Panc1 (cell line): ENCODE results near the gene TMEM129. TPM values are rescaled to one million over a fixed set of nuclear protein-coding genes. Genes with fewer than 3 reads are reported as not detected.

Experiments used
- ATAC-seq: fragments of 200-7000 bp; cut with Tn5 transposase; 2 replicates; pipeline ENCODE4 v1.9.1; 2020; ENCODE audit warnings: mild to moderate bottlenecking, moderate library complexity
- BruUV-seq: library from RNA; stranded (reverse); fragments of 400-500 nt; replicated peaks from 2 replicates; lab custom pipeline; 2021; lab: Mats Ljungman, UMichigan
- CTCF ChIA-PET: fragments of 300-600 bp; sonication (Branson Sonifier 250); formaldehyde crosslinking; loops from one replicate; lab custom pipeline; 2022; ENCODE audit warnings: antibody characterized with exemption; lab: Charles Lee
- POLR2A ChIA-PET: fragments of 300-600 bp; sonication (Branson Sonifier 250); formaldehyde crosslinking; loops from one replicate; lab custom pipeline; 2022; ENCODE audit warnings: antibody characterized with exemption; lab: Charles Lee
- DNase-seq: peaks from one replicate; pipeline ENCODE4 v3.0.0-alpha.2; 2010; ENCODE audit warnings: low read depth, low spot score
- H3K27ac ChIP-seq: 2 replicates; pipeline ENCODE4 v1.5.1; 2011; ENCODE audit warnings: mild to moderate bottlenecking, low read length, inconsistent platforms
- H3K27me3 ChIP-seq: fragments of 200-500 bp; sonication (Bioruptor generic); 2 replicates; pipeline ENCODE4 v1.6.0; 2014; ENCODE audit warnings: low read length, inconsistent platforms; ENCODE audit not compliant: control insufficient read depth, insufficient read depth
- H3K36me3 ChIP-seq: fragments of 200-500 bp; sonication (Bioruptor generic); 2 replicates; pipeline ENCODE4 v1.5.1; 2014; ENCODE audit warnings: inconsistent platforms, mild to moderate bottlenecking, low read length, moderate library complexity; ENCODE audit not compliant: control insufficient read depth, insufficient read depth
- H3K4me1 ChIP-seq: 2 replicates; pipeline ENCODE4 v1.5.1; 2011; ENCODE audit warnings: inconsistent platforms, mild to moderate bottlenecking, low read length, moderate library complexity; ENCODE audit not compliant: control insufficient read depth, insufficient read depth
- H3K4me3 ChIP-seq, 2 experiments: 2 replicates each; pipeline ENCODE4 v1.5.1; 2011 to 2012; ENCODE audit warnings: low read depth in 2 of 2, low read length in 2 of 2, mild to moderate bottlenecking in 2 of 2, inconsistent platforms in 1 of 2, moderate library complexity in 1 of 2
- H3K9me3 ChIP-seq: fragments of 200-500 bp; sonication (Bioruptor generic); 2 replicates; pipeline ENCODE4 v1.5.1; 2014; ENCODE audit warnings: low read depth, mild to moderate bottlenecking, inconsistent platforms, low read length, moderate library complexity; ENCODE audit not compliant: control insufficient read depth, insufficient read depth
- POLR2AphosphoS5 ChIP-seq: IDR thresholded peaks from 2 replicates; pipeline ENCODE4 v1.6.1; 2012; ENCODE audit warnings: mild to moderate bottlenecking, low read depth, low read length, moderate library complexity
- SIN3A ChIP-seq: IDR thresholded peaks from 2 replicates; pipeline ENCODE4 v1.6.1; 2012; ENCODE audit warnings: low read depth, mild to moderate bottlenecking, low read length, moderate library complexity, borderline replicate concordance; ENCODE audit not compliant: insufficient read depth
- TCF7L2 ChIP-seq: IDR thresholded peaks from 2 replicates; pipeline ENCODE4 v1.6.1; 2011; ENCODE audit warnings: mild to moderate bottlenecking, low read depth, low read length, inconsistent platforms
- in situ Hi-C: cut with HindIII; loops from 2 replicates; pipeline ENCODE4 v1.10.0; 2016; ENCODE audit warnings: low sequenced_read_pairs, low pct_unique_long_range_greater_than_20kb
- intact Hi-C: fragments of 100-400 bp; cut with micrococcal nuclease; formaldehyde crosslinking; loops from one replicate; pipeline ENCODE4 v1.10.0; 2022; ENCODE audit not compliant: unreplicated experiment
- total RNA-seq: library from RNA; stranded (reverse); gene quantifications from one replicate; pipeline ENCODE4 v1.2.1, GENCODE V29; 2021; ENCODE audit not compliant: unreplicated experiment
- TF ChIP-seq, protein P1 (sequence below), 2 experiments: IDR thresholded peaks; 2 replicates each; pipeline ENCODE4 v1.6.1; 2011 to 2012; ENCODE audit warnings: low read depth in 2 of 2, control low read depth in 1 of 2, low read length in 1 of 2, mild to moderate bottlenecking in 1 of 2, moderate library complexity in 1 of 2; ENCODE audit not compliant: insufficient read depth in 1 of 2
- TF ChIP-seq, protein P2 (sequence below): fragments of 450-650 bp; IDR thresholded peaks from 2 replicates; pipeline ENCODE4 v1.5.1; 2017; ENCODE audit warnings: mild to moderate bottlenecking

Gene TMEM129
- total RNA-seq, 1 experiment from 2014 or later: 32.6 TPM

GRCh38 chr4:1717129-1718094 is 3.7 kb downstream of the TMEM129 start:
- no peak for DNase-seq
- H3K27ac ChIP-seq: no peak overlapping the region
- intact Hi-C loops: no loop called here
- in situ Hi-C loops: no loop called here
- ATAC-seq: no peak
- POLR2A ChIA-PET: no interaction called here
- no peak overlapping the region for H3K4me3 ChIP-seq
- H3K27me3 ChIP-seq: no peaks in the 10 kb centered on the region
- H3K4me1 ChIP-seq: peaks cover 35% of the 10 kb centered on the region
- TF ChIP-seq, protein P1, sequence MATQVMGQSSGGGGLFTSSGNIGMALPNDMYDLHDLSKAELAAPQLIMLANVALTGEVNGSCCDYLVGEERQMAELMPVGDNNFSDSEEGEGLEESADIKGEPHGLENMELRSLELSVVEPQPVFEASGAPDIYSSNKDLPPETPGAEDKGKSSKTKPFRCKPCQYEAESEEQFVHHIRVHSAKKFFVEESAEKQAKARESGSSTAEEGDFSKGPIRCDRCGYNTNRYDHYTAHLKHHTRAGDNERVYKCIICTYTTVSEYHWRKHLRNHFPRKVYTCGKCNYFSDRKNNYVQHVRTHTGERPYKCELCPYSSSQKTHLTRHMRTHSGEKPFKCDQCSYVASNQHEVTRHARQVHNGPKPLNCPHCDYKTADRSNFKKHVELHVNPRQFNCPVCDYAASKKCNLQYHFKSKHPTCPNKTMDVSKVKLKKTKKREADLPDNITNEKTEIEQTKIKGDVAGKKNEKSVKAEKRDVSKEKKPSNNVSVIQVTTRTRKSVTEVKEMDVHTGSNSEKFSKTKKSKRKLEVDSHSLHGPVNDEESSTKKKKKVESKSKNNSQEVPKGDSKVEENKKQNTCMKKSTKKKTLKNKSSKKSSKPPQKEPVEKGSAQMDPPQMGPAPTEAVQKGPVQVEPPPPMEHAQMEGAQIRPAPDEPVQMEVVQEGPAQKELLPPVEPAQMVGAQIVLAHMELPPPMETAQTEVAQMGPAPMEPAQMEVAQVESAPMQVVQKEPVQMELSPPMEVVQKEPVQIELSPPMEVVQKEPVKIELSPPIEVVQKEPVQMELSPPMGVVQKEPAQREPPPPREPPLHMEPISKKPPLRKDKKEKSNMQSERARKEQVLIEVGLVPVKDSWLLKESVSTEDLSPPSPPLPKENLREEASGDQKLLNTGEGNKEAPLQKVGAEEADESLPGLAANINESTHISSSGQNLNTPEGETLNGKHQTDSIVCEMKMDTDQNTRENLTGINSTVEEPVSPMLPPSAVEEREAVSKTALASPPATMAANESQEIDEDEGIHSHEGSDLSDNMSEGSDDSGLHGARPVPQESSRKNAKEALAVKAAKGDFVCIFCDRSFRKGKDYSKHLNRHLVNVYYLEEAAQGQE (IDR thresholded peaks at IDR 0.05; ENCODE audit: insufficient read depth in 1 of 2, low read depth in 2 of 2, low read length in 1 of 2): no peak
- no peak for TF ChIP-seq SIN3A
- no peak for TF ChIP-seq POLR2AphosphoS5
- TF ChIP-seq TCF7L2: no peak
- TF ChIP-seq, protein P2, sequence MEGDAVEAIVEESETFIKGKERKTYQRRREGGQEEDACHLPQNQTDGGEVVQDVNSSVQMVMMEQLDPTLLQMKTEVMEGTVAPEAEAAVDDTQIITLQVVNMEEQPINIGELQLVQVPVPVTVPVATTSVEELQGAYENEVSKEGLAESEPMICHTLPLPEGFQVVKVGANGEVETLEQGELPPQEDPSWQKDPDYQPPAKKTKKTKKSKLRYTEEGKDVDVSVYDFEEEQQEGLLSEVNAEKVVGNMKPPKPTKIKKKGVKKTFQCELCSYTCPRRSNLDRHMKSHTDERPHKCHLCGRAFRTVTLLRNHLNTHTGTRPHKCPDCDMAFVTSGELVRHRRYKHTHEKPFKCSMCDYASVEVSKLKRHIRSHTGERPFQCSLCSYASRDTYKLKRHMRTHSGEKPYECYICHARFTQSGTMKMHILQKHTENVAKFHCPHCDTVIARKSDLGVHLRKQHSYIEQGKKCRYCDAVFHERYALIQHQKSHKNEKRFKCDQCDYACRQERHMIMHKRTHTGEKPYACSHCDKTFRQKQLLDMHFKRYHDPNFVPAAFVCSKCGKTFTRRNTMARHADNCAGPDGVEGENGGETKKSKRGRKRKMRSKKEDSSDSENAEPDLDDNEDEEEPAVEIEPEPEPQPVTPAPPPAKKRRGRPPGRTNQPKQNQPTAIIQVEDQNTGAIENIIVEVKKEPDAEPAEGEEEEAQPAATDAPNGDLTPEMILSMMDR: no peak
- CTCF ChIA-PET: interaction anchor here (0.5 kb wide), 1 partner anchor 139 kb away, joined by 6 read pairs; no protein-coding TSS in a partner anchor
- no TSS peak for BruUV-seq
- no peaks in the 10 kb centered on the region for H3K9me3 ChIP-seq
- H3K36me3 ChIP-seq: peaks cover 6% of the 10 kb centered on the region; the same call in 1 of the 2 replicates

DNA sequence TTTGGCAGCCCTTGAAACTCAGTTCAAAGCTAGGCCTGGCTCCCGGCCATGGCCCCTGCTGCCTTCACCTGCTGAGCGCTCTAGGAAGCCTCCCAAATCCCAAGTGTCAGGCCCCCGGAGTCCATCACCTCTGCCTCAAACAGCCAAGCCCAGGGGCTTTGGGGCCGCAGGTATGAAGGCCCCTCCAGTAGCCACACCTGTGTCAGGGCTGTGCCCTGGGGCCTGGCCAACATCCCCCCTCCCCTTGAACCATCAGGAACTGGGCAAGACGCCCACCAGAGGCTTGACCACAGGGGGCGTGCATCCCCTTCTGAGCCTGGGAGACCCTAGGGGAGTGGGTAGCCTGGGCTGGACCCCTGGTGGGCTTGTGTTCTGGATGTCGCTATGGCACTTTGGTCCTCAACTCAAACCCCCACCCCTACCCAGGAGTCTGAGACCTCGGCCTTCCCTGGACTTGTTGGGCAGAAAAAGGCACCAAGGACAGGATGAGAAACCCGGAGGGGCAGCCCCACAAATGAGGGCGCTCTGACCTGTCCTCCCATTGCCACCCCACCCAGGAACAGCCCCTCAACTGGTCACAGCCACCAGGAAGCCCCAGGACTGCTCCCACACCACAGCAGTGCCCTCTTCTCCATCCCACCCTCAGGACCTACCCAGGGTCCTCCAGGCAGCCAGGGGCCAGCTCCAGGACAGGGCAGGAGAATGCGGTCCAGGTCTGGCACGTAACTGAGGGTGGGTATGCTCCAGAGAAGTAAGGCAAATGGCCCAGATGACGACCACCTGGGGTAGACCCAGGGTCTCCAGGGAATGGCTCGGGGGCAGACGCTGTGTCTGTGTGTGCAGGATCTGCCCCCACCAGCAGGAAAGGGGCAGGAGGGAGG is 4.8 kb downstream of the TMEM129 start:
- no peak overlapping the region for H3K4me3 ChIP-seq
- no TSS peak for BruUV-seq
- TF ChIP-seq POLR2AphosphoS5: peak; percentile 19
- TF ChIP-seq SIN3A: no peak
- DNase-seq (no peak), ATAC-seq (no peak)
- ChIA-PET POLR2A (no interaction called here), CTCF (interaction anchor here (0.5 kb wide), 1 partner anchor 138 kb away, joined by 6 read pairs; no protein-coding TSS in a partner anchor)
- no peaks in the 10 kb centered on the region for H3K27me3 ChIP-seq
- peaks cover 35% of the 10 kb centered on the region for H3K4me1 ChIP-seq
- intact Hi-C loops: no loop called here
- H3K27ac ChIP-seq: no peak overlapping the region
- no peaks in the 10 kb centered on the region for H3K9me3 ChIP-seq
- H3K36me3 ChIP-seq: peaks cover 2% of the 10 kb centered on the region; the same call in 1 of the 2 replicates
- in situ Hi-C loops: no loop called here
